Adrenal gland (tissue), 12 donors: ENCODE measurements around the gene APBB2. TPM values are rescaled to one million over a fixed set of nuclear protein-coding genes. Genes with fewer than 3 reads are reported as not detected.
"Not testable (repeated sequence)": the region's sequence is repeated elsewhere in the genome, so short reads cannot be mapped to it uniquely, and the experiment has no call there.

Experiments used
- DNase-seq, 7 donors: peaks; one replicate each; pipeline ENCODE4 v3.0.0-alpha.2; 2019 to 2020
- H3K27ac ChIP-seq, 5 donors: fragments of 200-600 bp; sonication (generic) in 4 of 5; 1 replicate in 3 of 5; 2 replicates in 2 of 5; pipeline versions ENCODE4 v1.5.1 to v1.8.0; 2016 to 2020; ENCODE audit warnings: mild to moderate bottlenecking in 1 of 5
- H3K27me3 ChIP-seq: fragments of 200-600 bp; 2 replicates; pipeline ENCODE4 v1.8.0; 2021
- H3K36me3 ChIP-seq, 2 donors: fragments of 200-600 bp; replicated peaks in 1 of 2; 1 replicate in 1 of 2; 2 replicates in 1 of 2; pipeline versions ENCODE4 v1.5.1 to v1.8.0; 2018 to 2022
- H3K4me1 ChIP-seq, 2 donors: fragments of 200-600 bp; replicated peaks in 1 of 2; 1 replicate in 1 of 2; 2 replicates in 1 of 2; pipeline versions ENCODE4 v1.5.1 to v1.8.0; 2018 to 2021
- H3K4me3 ChIP-seq, 4 donors: fragments of 200-600 bp; sonication (generic) in 3 of 4; one replicate each; pipeline ENCODE4 v1.5.1; 2016 to 2018
- H3K9me3 ChIP-seq, 3 donors: fragments of 200-600 bp; sonication (generic) in 1 of 3; replicated peaks in 1 of 3; 1 replicate in 2 of 3; 2 replicates in 1 of 3; pipeline versions ENCODE4 v1.5.1 to v1.8.0; 2016 to 2021
- CTCF ChIP-seq, 6 experiments: fragments of 450-650 bp in 4 of 6; fragments of 200-600 bp in 2 of 6; sonication (generic) in 1 of 6; IDR thresholded peaks; 1 replicate in 5 of 6; 2 replicates in 1 of 6; pipeline versions ENCODE4 v1.5.1 to v1.8.0; 2016 to 2021; ENCODE audit warnings: antibody characterized with exemption in 6 of 6, mild to moderate bottlenecking in 2 of 6, moderate library complexity in 1 of 6
- POLR2A ChIP-seq, 2 donors: fragments of 450-650 bp; IDR thresholded peaks; one replicate each; pipeline ENCODE4 v1.6.1; 2017; ENCODE audit warnings: antibody characterized with exemption in 2 of 2, mild to moderate bottlenecking in 2 of 2, moderate library complexity in 1 of 2
- WGBS, 4 donors: extraction: QIAGEN DNeasy Blood & Tissue Kit in 2 of 4; methylation state at CpG; one replicate each; pipeline versions ENCODE4 v1.1.5 to v1.1.7; 2013 to 2017; 5-methylcytosine and 5-hydroxymethylcytosine counted together
- intact Hi-C, 2 donors: fragments of 100-400 bp; cut with DNase I; formaldehyde crosslinking; loops; one replicate each; pipeline versions ENCODE4 v1.14.1 to v1.15.0; 2022 to 2023
- polyA plus RNA-seq, 3 donors: library from polyadenylated mRNA; stranded (reverse); fragments of 200-250 nt in 2 of 3; fragments of 350-450 nt in 1 of 3; fragmentation: Illumina TruSeq in 1 of 3; extraction: RNeasy Lipid Tissue Mini Kit (QIAGEN cat#74804) in 1 of 3; gene quantifications; one replicate each; pipeline ENCODE4 v1.2.3, GENCODE V29; 2013 to 2014
- total RNA-seq, 9 donors: library from RNA; depleted of rRNA in 4 of 9; stranded (reverse); fragments of >200 nt in 4 of 9; fragments of 120-200 nt in 1 of 9; fragmentation: NEBNext Ultra II Directional in 1 of 9; extraction: Animal tissue kit (Norgen Biotek cat#: 25700) in 1 of 9; gene quantifications; one replicate each; pipeline versions ENCODE4 v1.1.0 to v1.2.4, GENCODE V29; 2013 to 2023
- donor health status: healthy with polysubstance abuse.
- donor health status: Bipolar disorder and iron deficiency.
- donor health status: DM: yes; HTN: yes; CAD: no.
- donor health status: DM: no; HTN: no; CAD: no.
- donor health status: DM: no; HTN: no; CAD: no.
- donor health status: DM: yes; HTN: yes; CAD: no.

Gene APBB2
- total and polyA plus RNA-seq, 12 donors: 12.4 to 135 (median 39.7) TPM

- H3K9me3 ChIP-seq: no peaks in the 10 kb centered on the region
- H3K27me3 ChIP-seq: no peaks in the 10 kb centered on the region
- intact Hi-C loops: no loop called here
- TF ChIP-seq POLR2A (IDR thresholded peaks at IDR 0.05) (no peak), CTCF (IDR thresholded peaks at IDR 0.05) (no peak)
- DNase-seq: no peak
- no peaks in the 10 kb centered on the region for H3K36me3 ChIP-seq
- WGBS, 4 donors: 74 to 80% (median 77%) methylated on average over 1 of the region's 1 CpG
- no peaks in the 10 kb centered on the region for H3K4me1 ChIP-seq
- no peak overlapping the region for H3K4me3 ChIP-seq
- no peak overlapping the region for H3K27ac ChIP-seq
Measured at GRCh38 chr4:41000356-41000755, 214.0 kb downstream of the APBB2 start.

GRCh38 chr4:40998675-40999358 lies 215.5 kb downstream of the APBB2 start:
- intact Hi-C loops: no loop called here
- DNase-seq: peak in 1 of 7 donors; percentile 17
- no peak for TF ChIP-seq POLR2A (IDR thresholded peaks at IDR 0.05)
- TF ChIP-seq CTCF (IDR thresholded peaks at IDR 0.05): no peak
- Histone ChIP-seq H3K4me1 (peaks cover 0 to 5% of the 10 kb centered on the region in 2 donors), H3K36me3 (no peaks in the 10 kb centered on the region), H3K27ac (no peak overlapping the region), H3K9me3 (no peaks in the 10 kb centered on the region), H3K27me3 (no peaks in the 10 kb centered on the region), H3K4me3 (no peak overlapping the region)
- WGBS, 4 donors: 82 to 93% (median 88%) methylated on average over 10 of the region's 10 CpGs

- H3K4me3 ChIP-seq: no peak overlapping the region
Measured at GRCh38 chr4:40995850-40996249, 218.5 kb downstream of the APBB2 start.

GRCh38 chr4:40994321-40994720 lies 220.0 kb downstream of the APBB2 start:
- WGBS, 4 donors: 71 to 81% (median 74%) methylated on average over 4 of the region's 4 CpGs
- not testable (repeated sequence) for H3K27ac ChIP-seq

More at GRCh38 chr4:40995850-40996249, 218.5 kb downstream of the APBB2 start:
- H3K4me1 ChIP-seq: peaks cover 0 to 7% of the 10 kb centered on the region in 2 donors
- no peaks in the 10 kb centered on the region for H3K36me3 ChIP-seq
- TF ChIP-seq POLR2A (IDR thresholded peaks at IDR 0.05) (no peak), CTCF (IDR thresholded peaks at IDR 0.05) (no peak)
- WGBS, 4 donors: 88 to 100% (median 99%) methylated on average over 2 of the region's 2 CpGs
- H3K9me3 ChIP-seq: no peaks in the 10 kb centered on the region
- no peaks in the 10 kb centered on the region for H3K27me3 ChIP-seq
- no peak overlapping the region for H3K27ac ChIP-seq
- no peak for DNase-seq
- intact Hi-C loops: no loop called here

GRCh38 chr4:40993296-40993693 lies 221.0 kb downstream of the APBB2 start:
- H3K27ac ChIP-seq, H3K4me1 ChIP-seq, DNase-seq, intact Hi-C loops, H3K27me3 ChIP-seq, H3K36me3 ChIP-seq, H3K4me3 ChIP-seq, H3K9me3 ChIP-seq: not testable (repeated sequence)
- WGBS, 4 donors: 35 to 43% (median 38%) methylated on average over 2 of the region's 2 CpGs

More at GRCh38 chr4:40994321-40994720, 220.0 kb downstream of the APBB2 start:
- DNase-seq: peak in 2 of 7 donors; percentile 24 to 52
- intact Hi-C loops, H3K9me3 ChIP-seq, H3K36me3 ChIP-seq, H3K27me3 ChIP-seq, H3K4me1 ChIP-seq, H3K4me3 ChIP-seq: not testable (repeated sequence)
